HEK293 (cell line): ENCODE results near the gene ADAM19.

Experiments used
- CTCF ChIA-PET: fragments of 350-600 bp; formaldehyde crosslinking; extraction: SDS; loops from one replicate; lab custom pipeline; 2021; ENCODE audit warnings: antibody characterized with exemption; lab: Yijun Ruan, JAX
- POLR2A ChIA-PET: fragments of 300-600 bp; formaldehyde crosslinking; extraction: SDS; loops from one replicate; lab custom pipeline; 2020; ENCODE audit warnings: antibody characterized with exemption, inconsistent platforms; lab: Yijun Ruan, JAX
- H3K27ac ChIP-seq: fragments of 200-500 bp; sonication (Bioruptor generic); 2 replicates; pipeline ENCODE4 v1.5.1; 2014; ENCODE audit warnings: low read depth, low read length, control low read depth, inconsistent platforms; ENCODE audit errors: extremely low read depth
- H3K36me3 ChIP-seq, 2 experiments: fragments of 200-500 bp in 1 of 2; sonication (Bioruptor generic) in 1 of 2; 1 replicate in 1 of 2; 2 replicates in 1 of 2; pipeline ENCODE4 v1.5.1; 2014 to 2017; ENCODE audit warnings: inconsistent platforms in 2 of 2, low read length in 2 of 2; ENCODE audit not compliant: control insufficient read depth in 2 of 2, insufficient read depth in 1 of 2
- H3K4me1 ChIP-seq: fragments of 200-500 bp; sonication (Bioruptor generic); 2 replicates; pipeline ENCODE4 v1.5.1; 2014; ENCODE audit warnings: mild to moderate bottlenecking, low read length, inconsistent platforms; ENCODE audit not compliant: control insufficient read depth, insufficient read depth
- H3K4me3 ChIP-seq: 2 replicates; pipeline ENCODE4 v1.5.1; 2011; ENCODE audit warnings: low read depth, mild to moderate bottlenecking, control low read depth, low read length, moderate library complexity
- H3K9me3 ChIP-seq: fragments of 200-500 bp; sonication (Bioruptor generic); 2 replicates; pipeline ENCODE4 v1.5.1; 2014; ENCODE audit warnings: low read depth, low read length, inconsistent platforms; ENCODE audit not compliant: control insufficient read depth, insufficient read depth
- GLIS2 ChIP-seq: fragments of 450-650 bp; formaldehyde crosslinking; IDR thresholded peaks from 2 replicates; pipeline ENCODE4 v1.5.1; 2016; ENCODE audit warnings: missing biosample characterization, missing genetic modification characterization
- REPIN1 ChIP-seq: fragments of 450-650 bp; formaldehyde crosslinking; IDR thresholded peaks from 2 replicates; pipeline ENCODE4 v1.5.1; 2017; ENCODE audit warnings: missing biosample characterization, missing genetic modification characterization, low read depth
- ZBTB21 ChIP-seq: fragments of 450-650 bp; formaldehyde crosslinking; IDR thresholded peaks from 2 replicates; pipeline ENCODE4 v1.5.1; 2017; ENCODE audit warnings: missing biosample characterization, missing genetic modification characterization
- ZBTB7A ChIP-seq: fragments of 450-650 bp; formaldehyde crosslinking; IDR thresholded peaks from 2 replicates; pipeline ENCODE4 v1.5.1; 2016; ENCODE audit warnings: low read depth, missing biosample characterization, missing genetic modification characterization
- ZEB2 ChIP-seq: fragments of 450-650 bp; formaldehyde crosslinking; IDR thresholded peaks from 2 replicates; pipeline ENCODE4 v1.5.1; 2016; ENCODE audit warnings: missing biosample characterization, missing genetic modification characterization
- ZNF169 ChIP-seq: fragments of 450-650 bp; formaldehyde crosslinking; IDR thresholded peaks from 2 replicates; pipeline ENCODE4 v1.5.1; 2016; ENCODE audit warnings: missing biosample characterization, missing genetic modification characterization
- ZNF175 ChIP-seq: fragments of 450-650 bp; formaldehyde crosslinking; IDR thresholded peaks from 2 replicates; pipeline ENCODE4 v1.5.1; 2016; ENCODE audit warnings: missing biosample characterization, missing genetic modification characterization
- ZNF211 ChIP-seq: fragments of 450-650 bp; formaldehyde crosslinking; IDR thresholded peaks from 2 replicates; pipeline ENCODE4 v1.5.1; 2016; ENCODE audit warnings: low read depth, missing biosample characterization, missing genetic modification characterization
- ZNF214 ChIP-seq: fragments of 450-650 bp; formaldehyde crosslinking; IDR thresholded peaks from 2 replicates; pipeline ENCODE4 v1.5.1; 2017; ENCODE audit warnings: missing biosample characterization, mild to moderate bottlenecking, missing genetic modification characterization, borderline replicate concordance
- ZNF248 ChIP-seq: fragments of 450-650 bp; formaldehyde crosslinking; IDR thresholded peaks from 2 replicates; pipeline ENCODE4 v1.5.1; 2017; ENCODE audit warnings: missing biosample characterization, missing genetic modification characterization
- ZNF311 ChIP-seq: fragments of 450-650 bp; formaldehyde crosslinking; IDR thresholded peaks from 2 replicates; pipeline ENCODE4 v1.5.1; 2017; ENCODE audit warnings: missing biosample characterization, missing genetic modification characterization, borderline replicate concordance
- ZNF350 ChIP-seq: fragments of 450-650 bp; formaldehyde crosslinking; IDR thresholded peaks from 2 replicates; pipeline ENCODE4 v1.5.0; 2017; ENCODE audit warnings: missing biosample characterization, mild to moderate bottlenecking, missing genetic modification characterization
- ZNF558 ChIP-seq: fragments of 450-650 bp; formaldehyde crosslinking; IDR thresholded peaks from 2 replicates; pipeline ENCODE4 v1.5.1; 2016; ENCODE audit warnings: missing biosample characterization, missing genetic modification characterization
- ZNF677 ChIP-seq: fragments of 450-650 bp; IDR thresholded peaks from 2 replicates; pipeline ENCODE4 v1.5.0; 2018; ENCODE audit warnings: missing biosample characterization, mild to moderate bottlenecking, missing genetic modification characterization, moderate library complexity
- TF ChIP-seq, protein P1 (sequence below): fragments of 450-650 bp; formaldehyde crosslinking; IDR thresholded peaks from 2 replicates; pipeline ENCODE4 v1.5.1; 2016; ENCODE audit warnings: missing biosample characterization, missing genetic modification characterization
- TF ChIP-seq, protein P2 (sequence below): fragments of 450-650 bp; formaldehyde crosslinking; IDR thresholded peaks from 2 replicates; pipeline ENCODE4 v1.5.1; 2017; ENCODE audit warnings: missing biosample characterization, missing genetic modification characterization
- TF ChIP-seq, protein P3 (sequence below): fragments of 450-650 bp; formaldehyde crosslinking; IDR thresholded peaks from 2 replicates; pipeline ENCODE4 v1.5.1; 2016; ENCODE audit warnings: missing biosample characterization, missing genetic modification characterization
- TF ChIP-seq, protein P4 (sequence below): fragments of 450-650 bp; formaldehyde crosslinking; IDR thresholded peaks from 2 replicates; pipeline ENCODE4 v1.5.1; 2017; ENCODE audit warnings: missing biosample characterization, missing genetic modification characterization

ADAM19 gene

DNA sequence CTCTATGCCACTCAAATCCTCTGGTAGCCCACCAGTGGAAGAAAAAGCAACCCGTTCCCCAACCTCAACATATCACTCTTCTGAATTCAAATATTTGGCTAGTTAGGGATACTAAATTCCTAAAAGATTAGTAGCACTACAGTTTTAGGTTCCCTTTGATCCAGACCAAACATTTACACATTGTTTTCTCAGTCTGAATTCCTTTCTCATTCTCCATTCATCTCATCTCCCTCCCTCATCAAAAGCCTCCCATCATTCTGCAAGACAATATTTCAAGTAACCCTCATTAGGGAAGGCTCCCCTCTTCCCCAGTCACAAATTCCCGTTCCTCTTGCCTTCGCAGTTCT, 26.3 kb downstream of the ADAM19 start:
- POLR2A ChIA-PET = interaction anchor here (1.5 kb wide), 1 partner anchor 9 kb away, joined by 3 read pairs; no protein-coding TSS in a partner anchor
- Histone ChIP-seq H3K36me3 (no peaks in the 10 kb centered on the region), H3K4me3 (no peak overlapping the region), H3K27ac (no peak overlapping the region), H3K4me1 (no peaks in the 10 kb centered on the region), H3K9me3 (no peaks in the 10 kb centered on the region)
- TF ChIP-seq, protein P1, sequence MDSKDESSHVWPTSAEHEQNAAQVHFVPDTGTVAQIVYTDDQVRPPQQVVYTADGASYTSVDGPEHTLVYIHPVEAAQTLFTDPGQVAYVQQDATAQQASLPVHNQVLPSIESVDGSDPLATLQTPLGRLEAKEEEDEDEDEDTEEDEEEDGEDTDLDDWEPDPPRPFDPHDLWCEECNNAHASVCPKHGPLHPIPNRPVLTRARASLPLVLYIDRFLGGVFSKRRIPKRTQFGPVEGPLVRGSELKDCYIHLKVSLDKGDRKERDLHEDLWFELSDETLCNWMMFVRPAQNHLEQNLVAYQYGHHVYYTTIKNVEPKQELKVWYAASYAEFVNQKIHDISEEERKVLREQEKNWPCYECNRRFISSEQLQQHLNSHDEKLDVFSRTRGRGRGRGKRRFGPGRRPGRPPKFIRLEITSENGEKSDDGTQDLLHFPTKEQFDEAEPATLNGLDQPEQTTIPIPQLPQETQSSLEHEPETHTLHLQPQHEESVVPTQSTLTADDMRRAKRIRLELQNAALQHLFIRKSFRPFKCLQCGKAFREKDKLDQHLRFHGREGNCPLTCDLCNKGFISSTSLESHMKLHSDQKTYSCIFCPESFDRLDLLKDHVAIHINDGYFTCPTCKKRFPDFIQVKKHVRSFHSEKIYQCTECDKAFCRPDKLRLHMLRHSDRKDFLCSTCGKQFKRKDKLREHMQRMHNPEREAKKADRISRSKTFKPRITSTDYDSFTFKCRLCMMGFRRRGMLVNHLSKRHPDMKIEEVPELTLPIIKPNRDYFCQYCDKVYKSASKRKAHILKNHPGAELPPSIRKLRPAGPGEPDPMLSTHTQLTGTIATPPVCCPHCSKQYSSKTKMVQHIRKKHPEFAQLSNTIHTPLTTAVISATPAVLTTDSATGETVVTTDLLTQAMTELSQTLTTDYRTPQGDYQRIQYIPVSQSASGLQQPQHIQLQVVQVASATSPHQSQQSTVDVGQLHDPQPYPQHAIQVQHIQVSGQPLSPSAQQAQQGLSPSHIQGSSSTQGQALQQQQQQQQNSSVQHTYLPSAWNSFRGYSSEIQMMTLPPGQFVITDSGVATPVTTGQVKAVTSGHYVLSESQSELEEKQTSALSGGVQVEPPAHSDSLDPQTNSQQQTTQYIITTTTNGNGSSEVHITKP = no peak
- TF ChIP-seq ZNF248 (tag by site-specific recombination) (no peak), ZNF175 (tag by site-specific recombination) (no peak), ZEB2 (tag by site-specific recombination) (no peak), ZNF211 (no peak), ZNF311 (tag by site-specific recombination) (no peak), ZBTB21 (tag by site-specific recombination) (no peak), ZNF677 (tag by site-specific recombination) (no peak), REPIN1 (tag by site-specific recombination) (no peak), ZNF169 (tag by site-specific recombination) (no peak), ZBTB7A (tag by site-specific recombination) (no peak), ZNF558 (tag by site-specific recombination) (no peak)
- TF ChIP-seq, protein P2, sequence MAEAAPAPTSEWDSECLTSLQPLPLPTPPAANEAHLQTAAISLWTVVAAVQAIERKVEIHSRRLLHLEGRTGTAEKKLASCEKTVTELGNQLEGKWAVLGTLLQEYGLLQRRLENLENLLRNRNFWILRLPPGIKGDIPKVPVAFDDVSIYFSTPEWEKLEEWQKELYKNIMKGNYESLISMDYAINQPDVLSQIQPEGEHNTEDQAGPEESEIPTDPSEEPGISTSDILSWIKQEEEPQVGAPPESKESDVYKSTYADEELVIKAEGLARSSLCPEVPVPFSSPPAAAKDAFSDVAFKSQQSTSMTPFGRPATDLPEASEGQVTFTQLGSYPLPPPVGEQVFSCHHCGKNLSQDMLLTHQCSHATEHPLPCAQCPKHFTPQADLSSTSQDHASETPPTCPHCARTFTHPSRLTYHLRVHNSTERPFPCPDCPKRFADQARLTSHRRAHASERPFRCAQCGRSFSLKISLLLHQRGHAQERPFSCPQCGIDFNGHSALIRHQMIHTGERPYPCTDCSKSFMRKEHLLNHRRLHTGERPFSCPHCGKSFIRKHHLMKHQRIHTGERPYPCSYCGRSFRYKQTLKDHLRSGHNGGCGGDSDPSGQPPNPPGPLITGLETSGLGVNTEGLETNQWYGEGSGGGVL (tag by site-specific recombination) = no peak
- CTCF ChIA-PET = interaction anchor here (1.7 kb wide), 1 partner anchor 8 kb away, joined by 6 read pairs; no protein-coding TSS in a partner anchor

DNA sequence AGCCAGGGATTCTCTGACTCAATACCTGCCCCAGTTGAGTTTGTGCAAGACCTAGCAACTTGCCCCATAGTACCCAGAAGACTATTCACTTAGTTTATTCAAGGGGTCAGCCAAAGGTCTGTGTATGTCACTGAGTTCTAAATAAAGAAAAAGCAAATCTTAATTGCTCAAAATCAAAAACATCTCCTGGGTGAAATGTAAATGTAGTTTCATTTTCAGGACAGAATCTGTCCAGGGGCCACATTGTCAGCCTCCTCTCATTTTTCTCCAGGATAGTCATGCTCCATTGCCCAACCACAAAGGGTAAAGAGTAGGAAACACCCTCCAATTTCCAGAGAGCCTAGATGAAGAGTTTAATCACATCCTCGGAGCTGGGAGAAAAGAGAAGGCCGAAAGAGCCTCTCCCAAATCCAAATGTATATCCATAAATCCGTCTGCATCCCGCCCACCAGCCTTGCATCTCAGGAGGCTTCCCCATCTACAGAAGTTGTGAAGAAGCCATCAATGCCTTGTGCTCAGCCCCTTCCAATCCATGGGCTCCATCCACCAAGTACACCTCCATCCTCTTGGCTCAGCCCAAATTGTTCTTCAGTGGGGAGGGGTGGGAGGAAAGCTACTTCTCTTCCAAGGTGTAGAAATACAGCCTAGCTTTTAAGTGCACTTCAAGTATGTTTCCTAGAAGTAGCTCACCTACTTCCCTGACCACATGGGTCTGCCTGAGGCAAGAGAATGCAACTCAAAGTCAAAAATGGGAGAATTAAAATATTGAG, 26.9 kb downstream of the ADAM19 start:
- ChIA-PET CTCF (no interaction called here), POLR2A (interaction anchor here (1.5 kb wide), 1 partner anchor 10 kb away, joined by 3 read pairs; no protein-coding TSS in a partner anchor)
- H3K4me1 ChIP-seq = no peaks in the 10 kb centered on the region
- H3K4me3 ChIP-seq = no peak overlapping the region
- H3K36me3 ChIP-seq = no peaks in the 10 kb centered on the region
- H3K9me3 ChIP-seq = no peaks in the 10 kb centered on the region
- H3K27ac ChIP-seq = no peak overlapping the region
- TF ChIP-seq ZNF214 (tag by site-specific recombination) (no peak), ZNF350 (no peak), GLIS2 (no peak)
- TF ChIP-seq, protein P3, sequence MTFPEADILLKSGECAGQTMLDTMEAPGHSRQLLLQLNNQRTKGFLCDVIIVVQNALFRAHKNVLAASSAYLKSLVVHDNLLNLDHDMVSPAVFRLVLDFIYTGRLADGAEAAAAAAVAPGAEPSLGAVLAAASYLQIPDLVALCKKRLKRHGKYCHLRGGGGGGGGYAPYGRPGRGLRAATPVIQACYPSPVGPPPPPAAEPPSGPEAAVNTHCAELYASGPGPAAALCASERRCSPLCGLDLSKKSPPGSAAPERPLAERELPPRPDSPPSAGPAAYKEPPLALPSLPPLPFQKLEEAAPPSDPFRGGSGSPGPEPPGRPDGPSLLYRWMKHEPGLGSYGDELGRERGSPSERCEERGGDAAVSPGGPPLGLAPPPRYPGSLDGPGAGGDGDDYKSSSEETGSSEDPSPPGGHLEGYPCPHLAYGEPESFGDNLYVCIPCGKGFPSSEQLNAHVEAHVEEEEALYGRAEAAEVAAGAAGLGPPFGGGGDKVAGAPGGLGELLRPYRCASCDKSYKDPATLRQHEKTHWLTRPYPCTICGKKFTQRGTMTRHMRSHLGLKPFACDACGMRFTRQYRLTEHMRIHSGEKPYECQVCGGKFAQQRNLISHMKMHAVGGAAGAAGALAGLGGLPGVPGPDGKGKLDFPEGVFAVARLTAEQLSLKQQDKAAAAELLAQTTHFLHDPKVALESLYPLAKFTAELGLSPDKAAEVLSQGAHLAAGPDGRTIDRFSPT (tag by site-specific recombination) = no peak
- TF ChIP-seq, protein P4, sequence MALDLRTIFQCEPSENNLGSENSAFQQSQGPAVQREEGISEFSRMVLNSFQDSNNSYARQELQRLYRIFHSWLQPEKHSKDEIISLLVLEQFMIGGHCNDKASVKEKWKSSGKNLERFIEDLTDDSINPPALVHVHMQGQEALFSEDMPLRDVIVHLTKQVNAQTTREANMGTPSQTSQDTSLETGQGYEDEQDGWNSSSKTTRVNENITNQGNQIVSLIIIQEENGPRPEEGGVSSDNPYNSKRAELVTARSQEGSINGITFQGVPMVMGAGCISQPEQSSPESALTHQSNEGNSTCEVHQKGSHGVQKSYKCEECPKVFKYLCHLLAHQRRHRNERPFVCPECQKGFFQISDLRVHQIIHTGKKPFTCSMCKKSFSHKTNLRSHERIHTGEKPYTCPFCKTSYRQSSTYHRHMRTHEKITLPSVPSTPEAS (tag by site-specific recombination) = no peak
